ENCODE data around the gene SETSIP.

- TF ChIP-seq FOXP2 (optimal IDR thresholded peaks at IDR 0.05; ENCODE audit: control extremely low read depth, extremely low read length, insufficient read depth) (no peak), POLR2AphosphoS5 (IDR thresholded peaks at IDR 0.05; ENCODE audit: borderline replicate concordance, low read depth, low read length) (no peak)
These were observed 36.4 kb downstream of the SETSIP start for GRCh38 chr1:92038695-92039346.
